Measurements from ENCODE around the gene FAM210A. TPM values are rescaled to one million over a fixed set of nuclear protein-coding genes. Genes with fewer than 3 reads are reported as not detected.

Gene FAM210A
- total RNA-seq, 2 experiments from 2014 or later: 20.9 to 26.4 TPM

DNA sequence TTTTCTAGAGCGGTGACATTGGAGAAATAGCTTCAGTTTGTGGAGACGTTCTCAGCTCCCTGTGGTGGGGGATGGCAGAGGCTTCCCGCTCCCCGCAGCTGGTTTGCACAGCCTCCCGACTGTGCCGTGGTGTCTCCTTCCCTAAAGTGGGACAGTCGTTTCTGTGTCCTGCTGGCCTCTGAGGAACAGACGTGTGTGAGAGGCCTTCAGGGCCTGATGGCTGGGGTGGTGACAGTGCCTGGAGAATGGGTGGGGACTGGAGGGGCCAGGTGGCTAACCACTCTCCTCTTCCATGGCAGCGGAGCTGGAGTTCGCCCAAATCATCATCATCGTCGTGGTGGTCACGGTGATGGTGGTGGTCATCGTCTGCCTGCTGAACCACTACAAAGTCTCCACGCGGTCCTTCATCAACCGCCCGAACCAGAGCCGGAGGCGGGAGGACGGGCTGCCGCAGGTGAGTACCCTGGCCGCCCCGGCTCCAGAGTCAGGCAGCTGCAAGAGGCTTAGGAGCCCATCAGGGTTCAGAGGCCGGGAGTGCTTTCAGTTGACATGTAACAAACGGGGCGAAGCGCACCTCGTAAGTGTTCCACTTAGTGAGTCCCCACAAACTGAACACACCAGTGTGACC, 105.4 kb downstream of the FAM210A start:
- no peak for ATAC-seq
- CTCF ChIA-PET: interaction anchor here (0.8 to 1.6 kb wide), 2 partner anchors 9 to 63 kb away, joined by 3 to 9 read pairs; no protein-coding TSS in a partner anchor
- H3K9me3 Mint-ChIP-seq (ENCODE audit: low read depth): no peaks in the 10 kb centered on the region

DNA sequence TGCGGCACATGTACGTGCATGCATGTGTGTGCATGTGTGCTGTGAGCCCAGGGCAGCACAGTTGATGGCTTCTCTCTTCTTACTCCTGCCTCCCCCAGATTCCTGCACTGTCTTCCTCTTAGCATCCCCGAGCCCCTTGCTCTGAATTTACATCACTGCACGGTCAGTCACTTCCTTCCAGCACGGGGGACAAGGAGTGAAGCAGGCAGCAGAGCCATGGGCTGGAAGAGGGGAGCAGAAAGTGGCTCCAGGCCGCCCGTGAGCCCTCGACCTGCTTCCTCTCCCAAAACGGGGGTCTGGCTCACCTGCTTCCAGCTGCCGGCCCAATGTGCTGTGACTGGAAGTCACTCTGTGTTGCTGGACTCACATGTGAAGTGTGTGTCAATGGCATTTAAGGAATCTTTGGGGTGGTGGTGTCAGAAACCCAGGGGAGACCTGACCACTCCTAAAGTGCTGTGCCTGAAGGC, 106.1 kb downstream of the FAM210A start:
- no peaks in the 10 kb centered on the region for H3K27me3 Mint-ChIP-seq
- H3K36me3 Mint-ChIP-seq: peaks cover 5% of the 10 kb centered on the region
- H3K4me1 Mint-ChIP-seq: peaks cover 40% of the 10 kb centered on the region
- CTCF ChIA-PET: interaction anchor here (1.6 kb wide), 1 partner anchor 62 kb away, joined by 9 read pairs; no protein-coding TSS in a partner anchor
- H3K4me3 Mint-ChIP-seq: no peak overlapping the region
- H3K27ac Mint-ChIP-seq: peak overlapping the region; percentile 26
- no peaks in the 10 kb centered on the region for H3K9me3 Mint-ChIP-seq (ENCODE audit: low read depth)
- DNase-seq: peak; percentile 28
- no peak for ATAC-seq

More for the DNA sequence above, 105.4 kb downstream of the FAM210A start:
- no peak overlapping the region for H3K4me3 Mint-ChIP-seq
- DNase-seq: peak; percentile 38
- H3K36me3 Mint-ChIP-seq: peaks cover 6% of the 10 kb centered on the region
- no peaks in the 10 kb centered on the region for H3K27me3 Mint-ChIP-seq
- no peak overlapping the region for H3K27ac Mint-ChIP-seq
- peaks cover 35% of the 10 kb centered on the region for H3K4me1 Mint-ChIP-seq

DNA sequence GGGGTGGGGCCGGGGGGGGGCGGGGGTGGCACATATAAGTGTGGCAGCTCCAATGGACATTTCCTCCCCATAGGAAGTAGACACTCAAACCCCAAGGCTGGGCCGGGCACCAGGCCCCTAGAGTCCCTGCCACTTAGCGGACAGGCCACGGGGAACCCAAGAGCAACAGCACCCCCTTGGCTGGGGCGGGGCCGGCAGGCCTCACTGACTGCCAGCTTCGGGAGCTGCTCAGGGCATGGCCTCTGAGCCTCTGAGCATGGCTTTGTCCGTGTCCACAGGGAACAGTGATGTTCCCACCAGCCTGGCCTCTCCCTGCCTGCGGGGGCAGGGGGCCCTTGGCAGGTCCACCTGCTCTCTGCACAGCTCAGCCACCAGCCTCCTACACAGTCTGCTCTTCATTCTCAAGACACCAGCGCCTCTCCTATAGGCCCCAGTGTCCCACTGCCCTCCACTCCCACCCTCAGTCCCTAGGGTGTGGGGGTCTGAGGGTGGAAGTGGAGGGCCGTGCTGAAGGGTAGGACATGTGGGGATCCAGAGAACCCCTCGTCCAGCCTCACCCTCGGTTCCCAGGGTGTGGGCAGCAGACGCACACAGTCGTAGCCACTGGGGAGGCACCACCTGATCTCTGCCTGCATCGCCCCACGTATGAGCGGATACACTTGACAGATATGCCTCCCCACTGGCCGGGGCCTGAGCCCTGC, 106.7 kb downstream of the FAM210A start:
- DNase-seq (peak; percentile 38), ATAC-seq (no peak)
- Mint-ChIP-seq H3K4me3 (no peak overlapping the region), H3K9me3 (ENCODE audit: low read depth) (no peaks in the 10 kb centered on the region), H3K36me3 (peaks cover 3% of the 10 kb centered on the region), H3K27ac (peak overlapping the region; percentile 26), H3K4me1 (peaks cover 43% of the 10 kb centered on the region), H3K27me3 (no peaks in the 10 kb centered on the region)
- CTCF ChIA-PET: no interaction called here

DNA sequence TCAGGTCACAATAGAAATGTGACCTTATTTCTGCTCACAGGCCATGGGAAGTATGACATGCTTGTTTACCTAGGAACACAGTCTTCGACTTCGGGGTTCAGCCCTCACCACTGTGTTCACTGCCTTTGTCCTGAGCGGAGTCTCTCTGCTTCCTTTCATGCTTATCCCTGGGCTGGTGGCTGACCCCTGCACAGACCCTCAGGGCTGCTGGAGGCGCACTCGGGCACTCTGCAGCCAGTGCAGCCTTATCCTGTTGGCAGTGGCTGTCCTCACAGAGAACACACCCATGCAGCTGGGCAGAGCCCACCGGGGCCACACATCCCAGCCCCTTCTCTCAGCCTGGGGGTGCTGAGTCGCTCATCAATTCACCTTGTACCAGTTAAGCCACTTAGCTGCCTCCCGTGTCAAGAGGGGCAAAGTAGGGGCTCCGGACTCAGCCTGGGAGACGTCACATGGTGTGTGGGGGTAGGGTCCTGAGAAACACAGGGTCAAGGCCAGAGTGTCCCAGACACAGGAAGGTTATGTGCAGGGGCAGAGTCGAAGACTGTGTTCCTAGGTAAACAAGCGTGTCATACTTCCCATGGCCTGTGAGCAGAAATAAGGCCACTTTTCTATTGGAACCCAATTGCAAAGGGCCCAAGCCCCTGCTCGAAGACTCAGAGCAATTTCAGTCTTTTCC, 107.5 kb downstream of the FAM210A start:
- CTCF ChIA-PET: no interaction called here
- DNase-seq: peak; percentile 39

DNA sequence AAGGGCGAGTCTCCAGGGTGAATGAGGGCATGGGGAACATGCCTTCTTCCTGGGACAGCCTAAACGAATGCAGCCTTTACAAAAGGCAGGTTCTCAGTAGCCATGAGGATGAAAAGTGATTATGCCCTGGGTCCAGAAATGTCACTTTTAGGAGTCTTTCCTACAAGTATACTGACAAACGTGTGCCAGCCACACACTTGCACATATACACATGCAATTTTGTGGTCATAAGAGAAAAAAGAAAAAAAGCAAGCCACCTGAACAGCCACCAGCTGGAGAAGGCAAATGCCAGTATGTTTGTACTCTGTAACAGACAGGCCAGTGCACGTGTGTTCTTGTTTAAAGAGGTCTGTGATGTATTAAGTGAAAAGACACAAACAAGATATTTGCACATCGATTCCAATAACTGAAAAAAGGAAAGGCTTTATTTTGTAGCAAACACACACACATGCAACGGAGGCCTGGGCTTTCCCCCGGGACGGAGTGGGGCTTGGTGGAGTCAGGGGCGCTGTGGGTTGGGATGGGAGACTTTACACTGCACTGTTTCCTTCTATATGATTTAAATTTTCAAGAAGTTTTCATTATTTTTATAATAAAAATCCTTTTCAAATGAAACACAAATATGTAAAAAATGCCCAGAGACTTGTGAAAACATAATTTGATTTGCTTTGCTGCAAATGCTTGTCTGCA, 108.4 kb downstream of the FAM210A start:
- Mint-ChIP-seq H3K27me3 (no peaks in the 10 kb centered on the region), H3K27ac (peak overlapping the region; percentile 48), H3K4me1 (peaks cover 59% of the 10 kb centered on the region), H3K4me3 (no peak overlapping the region), H3K36me3 (peaks cover 4% of the 10 kb centered on the region), H3K9me3 (ENCODE audit: low read depth) (no peaks in the 10 kb centered on the region)
- CTCF ChIA-PET: interaction anchor here (0.6 kb wide), 1 partner anchor 11 kb away, joined by 3 read pairs; no protein-coding TSS in a partner anchor
- peak; percentile 32 for DNase-seq
- no peak for ATAC-seq

More for the DNA sequence above, 107.5 kb downstream of the FAM210A start:
- H3K9me3 Mint-ChIP-seq (ENCODE audit: low read depth): no peaks in the 10 kb centered on the region
- no peaks in the 10 kb centered on the region for H3K27me3 Mint-ChIP-seq
- no peak overlapping the region for H3K27ac Mint-ChIP-seq
- no peak for ATAC-seq
- no peak overlapping the region for H3K4me3 Mint-ChIP-seq
- H3K36me3 Mint-ChIP-seq: peaks cover 4% of the 10 kb centered on the region
- peaks cover 50% of the 10 kb centered on the region for H3K4me1 Mint-ChIP-seq

DNA sequence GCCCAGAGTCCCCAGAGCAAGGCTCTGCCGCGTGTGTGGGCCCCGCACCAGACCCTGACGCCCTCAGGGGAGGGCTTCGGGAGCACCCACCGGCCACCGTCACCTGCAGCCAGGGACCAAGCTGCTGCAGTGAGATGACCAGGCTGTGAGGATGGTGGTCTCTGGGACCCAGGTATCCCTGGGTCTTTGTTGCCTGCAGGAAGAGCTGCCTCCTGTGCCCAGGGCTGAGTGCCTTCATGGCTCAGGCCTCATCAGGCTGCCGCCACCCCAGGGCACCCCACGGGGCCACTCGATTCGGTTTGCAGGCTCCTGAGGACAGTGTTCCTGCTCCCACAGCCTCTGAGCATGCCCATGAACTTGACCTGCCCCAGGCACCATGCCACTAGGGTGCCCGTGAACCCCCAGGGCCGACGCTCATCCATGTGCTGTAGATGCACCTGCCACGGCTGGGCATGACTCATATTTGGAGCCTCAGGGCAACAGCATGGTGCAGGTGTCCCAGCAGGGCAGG, 109.8 kb downstream of the FAM210A start:
- Mint-ChIP-seq H3K36me3 (peaks cover 4% of the 10 kb centered on the region), H3K27ac (peak overlapping the region; percentile 99), H3K27me3 (no peaks in the 10 kb centered on the region), H3K9me3 (ENCODE audit: low read depth) (no peaks in the 10 kb centered on the region), H3K4me1 (peaks cover 71% of the 10 kb centered on the region), H3K4me3 (peak overlapping the region; percentile 77)
- CTCF ChIA-PET: interaction anchor here (0.8 to 10.1 kb wide), 6 partner anchors 10 to 401 kb away, joined by 3 to 122 read pairs (median 3); no protein-coding TSS in a partner anchor
- ATAC-seq (no peak), DNase-seq (peak; percentile 46)

DNA sequence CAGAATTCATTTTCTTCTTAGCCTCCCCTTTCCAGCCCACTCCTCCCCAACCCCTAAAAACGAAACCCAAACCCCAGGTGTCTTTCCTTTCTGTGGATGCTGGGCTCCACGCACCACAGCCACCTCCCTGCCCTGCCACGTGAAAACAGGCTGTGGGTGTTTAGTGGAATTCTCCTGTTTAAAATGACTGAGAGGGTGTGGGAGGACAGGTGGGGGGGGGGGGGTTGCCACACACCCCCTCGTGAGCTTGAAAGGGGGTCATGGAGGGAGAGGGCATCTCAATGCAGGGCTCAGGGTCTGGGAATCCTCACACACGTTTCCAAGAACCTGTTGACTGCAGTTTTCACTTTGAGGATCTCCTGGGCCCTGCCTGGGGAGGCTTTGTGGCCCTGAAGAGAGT, 110.3 kb downstream of the FAM210A start:
- Mint-ChIP-seq H3K27ac (peak overlapping the region; percentile 99), H3K36me3 (peaks cover 4% of the 10 kb centered on the region), H3K4me1 (peaks cover 76% of the 10 kb centered on the region), H3K4me3 (peak overlapping the region; percentile 77), H3K27me3 (no peaks in the 10 kb centered on the region), H3K9me3 (ENCODE audit: low read depth) (no peaks in the 10 kb centered on the region)
- DNase-seq: peak; percentile 53
- no peak for ATAC-seq
- CTCF ChIA-PET: interaction anchor here (6.4 to 10.1 kb wide), 2 partner anchors 47 to 56 kb away, joined by 68 to 122 read pairs; no protein-coding TSS in a partner anchor

DNA sequence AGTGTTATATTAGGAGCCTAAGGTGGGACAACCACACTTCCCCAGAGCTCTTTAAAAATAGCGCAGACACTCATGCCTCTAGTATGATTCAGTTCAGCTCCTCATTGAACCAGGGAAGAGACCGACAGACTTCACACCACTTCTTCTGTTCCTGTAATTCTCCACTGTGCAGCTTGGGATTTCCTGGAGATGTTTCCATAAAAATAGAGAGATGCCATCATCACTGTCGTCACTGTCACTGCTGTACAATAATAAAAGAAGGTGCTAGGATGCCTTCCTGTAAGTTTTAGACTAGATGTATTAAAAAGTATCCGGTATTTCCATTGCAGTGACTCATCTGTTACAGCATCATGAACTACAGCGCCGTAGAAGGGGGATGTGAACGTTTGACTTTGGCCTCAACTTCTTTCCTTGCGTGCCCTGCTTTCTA, 110.9 kb downstream of the FAM210A start:
- Mint-ChIP-seq H3K27me3 (no peaks in the 10 kb centered on the region), H3K27ac (peak overlapping the region; percentile 99), H3K4me3 (peak overlapping the region; percentile 77), H3K36me3 (peaks cover 4% of the 10 kb centered on the region), H3K4me1 (peaks cover 82% of the 10 kb centered on the region), H3K9me3 (ENCODE audit: low read depth) (no peaks in the 10 kb centered on the region)
- DNase-seq: peak; percentile 71
- ATAC-seq: peak; percentile 12
- CTCF ChIA-PET: interaction anchor here (0.8 to 10.1 kb wide), 5 partner anchors 9 to 56 kb away, joined by 3 to 122 read pairs (median 48); no protein-coding TSS in a partner anchor

DNA sequence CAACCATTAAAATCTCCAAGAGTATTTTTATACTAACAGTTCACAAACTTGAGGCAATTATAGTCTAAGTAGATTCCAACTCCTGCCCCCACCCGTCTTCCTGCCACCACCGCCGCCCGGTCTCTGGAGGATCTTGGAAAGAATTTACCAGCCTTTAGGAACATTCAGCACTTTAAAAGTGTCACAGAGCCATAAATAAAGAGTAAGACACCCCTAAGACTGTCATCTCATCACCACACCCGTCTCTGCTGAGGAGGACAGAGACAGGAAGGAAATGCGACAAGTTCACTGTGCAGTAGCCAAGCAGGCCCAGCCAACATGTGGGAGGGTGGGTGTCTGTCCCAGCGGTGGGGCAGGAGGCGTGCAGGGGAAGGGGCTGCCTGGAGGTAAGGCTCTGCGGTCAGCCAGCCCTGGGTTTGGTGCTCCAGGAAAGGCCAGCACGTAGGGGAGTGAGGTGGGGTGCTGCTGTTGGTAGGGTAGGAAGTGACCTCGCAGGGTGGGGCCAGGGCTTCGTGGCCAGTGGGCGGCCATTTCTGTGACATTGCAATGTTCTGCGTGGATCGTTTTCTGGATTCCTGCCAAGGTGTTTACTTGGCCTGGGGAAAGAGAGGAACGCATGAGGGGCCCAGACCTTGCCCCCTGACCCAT, 111.6 kb downstream of the FAM210A start:
- peak; percentile 35 for ATAC-seq
- Mint-ChIP-seq H3K27ac (peak overlapping the region; percentile 99), H3K4me3 (peak overlapping the region; percentile 77), H3K4me1 (peaks cover 84% of the 10 kb centered on the region), H3K9me3 (ENCODE audit: low read depth) (no peaks in the 10 kb centered on the region), H3K27me3 (no peaks in the 10 kb centered on the region), H3K36me3 (peaks cover 4% of the 10 kb centered on the region)
- CTCF ChIA-PET: interaction anchor here (0.8 to 10.1 kb wide), 8 partner anchors 8 to 55 kb away, joined by 3 to 122 read pairs (median 4); no protein-coding TSS in a partner anchor
- DNase-seq: peak; percentile 82

DNA sequence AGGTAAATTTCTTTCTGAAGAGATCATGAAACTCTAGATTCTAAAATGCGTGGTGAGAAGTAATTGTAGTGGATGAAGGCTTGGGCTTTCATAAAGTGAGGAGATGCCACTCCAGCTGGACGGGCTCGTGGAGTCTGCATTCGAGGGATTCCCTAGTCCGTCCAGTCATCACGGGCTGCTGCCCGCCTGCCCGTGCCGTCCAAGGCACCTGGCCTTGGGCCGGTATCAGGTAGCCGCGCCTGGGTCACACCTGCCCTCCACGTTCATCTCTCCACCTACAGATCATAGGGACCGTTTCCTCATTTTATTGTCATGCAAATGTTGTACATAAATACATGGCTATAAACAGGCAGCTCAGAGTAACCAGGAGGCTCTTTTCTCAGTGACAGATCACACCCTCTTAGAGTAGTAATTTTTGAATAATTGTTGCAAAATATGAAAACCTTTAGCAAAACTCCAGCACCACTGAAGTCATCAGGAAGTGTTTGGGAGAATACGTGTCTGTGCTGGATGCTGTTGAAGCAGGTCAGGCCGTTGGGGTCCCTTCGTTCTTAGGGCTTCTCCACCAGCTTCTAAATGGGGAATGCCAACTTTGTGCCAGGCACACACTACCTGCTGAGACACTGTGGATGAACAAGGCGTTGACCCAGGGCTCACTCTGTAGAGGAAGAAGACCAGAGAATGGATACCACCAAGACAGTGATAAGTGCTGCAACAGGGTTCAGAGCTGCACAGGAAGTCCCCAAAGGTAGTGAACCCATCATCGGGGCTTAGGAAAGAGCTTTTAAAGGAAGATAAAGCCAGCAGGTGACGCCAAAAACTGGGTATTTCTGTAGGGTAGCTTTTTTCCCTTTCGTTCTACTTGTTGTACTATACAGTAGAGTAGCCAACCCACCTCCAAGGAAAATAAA, 112.5 kb downstream of the FAM210A start:
- ATAC-seq (peak; percentile 5), DNase-seq (peak; percentile 60)
- peaks cover 4% of the 10 kb centered on the region for H3K36me3 Mint-ChIP-seq
- peak overlapping the region; percentile 99 for H3K27ac Mint-ChIP-seq
- no peaks in the 10 kb centered on the region for H3K9me3 Mint-ChIP-seq (ENCODE audit: low read depth)
- H3K4me3 Mint-ChIP-seq: peak overlapping the region; percentile 77
- no peaks in the 10 kb centered on the region for H3K27me3 Mint-ChIP-seq
- H3K4me1 Mint-ChIP-seq: peaks cover 90% of the 10 kb centered on the region
- CTCF ChIA-PET: interaction anchor here (1.0 to 10.1 kb wide), 9 partner anchors 16 to 54 kb away, joined by 3 to 122 read pairs (median 3); no protein-coding TSS in a partner anchor

Measured in activated CD8-positive, alpha-beta memory T cell treated with anti-CD3 and anti-CD28 coated beads, Interleukin-2, amount 10 ng/mL, durations not matched to agents 7 days and 5 days (primary cell).